Thymus (tissue), 11 donors: ENCODE data around the gene GDF2. TPM values are rescaled to one million over a fixed set of nuclear protein-coding genes. Genes with fewer than 3 reads are reported as not detected.

Experiments
- DNase-seq, 9 donors: peaks; one replicate each; pipeline ENCODE4 v3.0.0-alpha.2; 2013; ENCODE audit warnings: low spot score in 9 of 9, low read depth in 6 of 9, missing footprints in 1 of 9
- H3K27ac ChIP-seq, 2 donors: one replicate each; pipeline ENCODE4 v1.5.1; 2013; ENCODE audit warnings: control low read depth in 1 of 2, low read depth in 1 of 2, low read length in 1 of 2, mild to moderate bottlenecking in 1 of 2, moderate library complexity in 1 of 2
- H3K27me3 ChIP-seq, 2 donors: one replicate each; pipeline ENCODE4 v1.5.1; 2013; ENCODE audit warnings: low read length in 1 of 2; ENCODE audit not compliant: control insufficient read depth in 2 of 2, insufficient read depth in 1 of 2
- H3K36me3 ChIP-seq, 2 donors: one replicate each; pipeline ENCODE4 v1.5.1; 2013; ENCODE audit warnings: low read length in 1 of 2, mild to moderate bottlenecking in 1 of 2, moderate library complexity in 1 of 2; ENCODE audit not compliant: control insufficient read depth in 2 of 2, insufficient read depth in 2 of 2
- H3K4me1 ChIP-seq, 2 donors: one replicate each; pipeline ENCODE4 v1.5.1; 2013; ENCODE audit warnings: low read length in 2 of 2; ENCODE audit not compliant: control insufficient read depth in 2 of 2, insufficient read depth in 2 of 2
- H3K4me3 ChIP-seq, 2 donors: one replicate each; pipeline ENCODE4 v1.5.1; 2013; ENCODE audit warnings: low read length in 2 of 2, control low read depth in 1 of 2, mild to moderate bottlenecking in 1 of 2
- H3K9me3 ChIP-seq, 2 donors: one replicate each; pipeline ENCODE4 v1.5.1; 2013; ENCODE audit warnings: low read length in 1 of 2, mild to moderate bottlenecking in 1 of 2; ENCODE audit not compliant: control insufficient read depth in 2 of 2, insufficient read depth in 1 of 2
- WGBS: extraction: QIAGEN DNeasy Blood & Tissue Kit; methylation state at CpG from one replicate; pipeline ENCODE4 v1.1.7; 2013; 5-methylcytosine and 5-hydroxymethylcytosine counted together
- polyA plus RNA-seq: library from polyadenylated mRNA; stranded (reverse); fragments of 200-250 nt; gene quantifications from one replicate; pipeline ENCODE4 v1.2.3, GENCODE V29; 2013
- total RNA-seq: library from RNA; stranded (reverse); fragments of 120-200 nt; gene quantifications from one replicate; pipeline ENCODE4 v1.2.4, GENCODE V29; 2013
- donor health status: healthy.

Gene GDF2
- total and polyA plus RNA-seq, 2 donors: 0.02 TPM; not detected in 1

DNA sequence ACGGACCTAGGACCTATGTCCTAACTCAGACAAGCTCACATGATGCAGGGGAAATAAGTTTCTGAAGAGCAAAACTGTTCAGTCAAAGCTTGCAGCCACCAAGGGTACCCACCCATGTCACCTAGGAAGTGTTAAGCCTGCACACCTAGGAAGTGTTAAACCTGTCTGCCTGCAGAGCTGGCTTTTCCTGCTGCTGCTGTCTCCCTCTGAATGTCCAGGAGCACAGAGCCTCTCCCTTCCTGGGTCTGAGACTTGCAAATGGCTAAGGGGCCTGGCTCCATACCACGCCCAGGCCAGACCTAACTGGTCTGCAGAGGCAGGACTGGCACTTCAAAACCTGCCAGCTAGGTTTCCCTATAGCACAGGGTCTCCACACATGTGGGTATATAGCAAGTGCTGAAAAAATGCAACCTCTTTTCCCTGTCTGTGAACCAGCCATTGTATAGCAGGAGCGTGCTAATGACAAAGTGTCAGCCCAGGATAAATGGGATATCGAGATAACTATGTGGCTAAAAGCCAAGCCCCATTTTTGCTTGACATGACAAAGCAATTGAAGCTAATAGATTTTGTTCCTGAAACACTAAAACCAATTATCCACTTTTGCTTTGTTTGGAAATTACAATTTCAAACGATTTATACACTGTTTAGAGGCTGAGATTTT, 1.5 kb downstream of the GDF2 start:
- no peak overlapping the region for H3K27ac ChIP-seq
- 90% methylated on average over 5 of the region's 5 CpGs for WGBS
- no peak for DNase-seq
- H3K36me3 ChIP-seq: no peaks in the 10 kb centered on the region
- peaks cover 0 to 13% of the 10 kb centered on the region in 2 donors for H3K27me3 ChIP-seq
- peaks cover 0 to 2% of the 10 kb centered on the region in 2 donors for H3K9me3 ChIP-seq
- no peak overlapping the region for H3K4me3 ChIP-seq
- H3K4me1 ChIP-seq: no peaks in the 10 kb centered on the region

GRCh38 chr10:47325303-47326291, 3.3 kb downstream of the GDF2 start:
- DNase-seq: no peak
- peaks cover 0 to 13% of the 10 kb centered on the region in 2 donors for H3K27me3 ChIP-seq
- H3K4me3 ChIP-seq: no peak overlapping the region
- no peaks in the 10 kb centered on the region for H3K4me1 ChIP-seq
- H3K27ac ChIP-seq: no peak overlapping the region
- no peaks in the 10 kb centered on the region for H3K9me3 ChIP-seq
- no peaks in the 10 kb centered on the region for H3K36me3 ChIP-seq
- 98% methylated on average over 30 of the region's 30 CpGs for WGBS

DNA sequence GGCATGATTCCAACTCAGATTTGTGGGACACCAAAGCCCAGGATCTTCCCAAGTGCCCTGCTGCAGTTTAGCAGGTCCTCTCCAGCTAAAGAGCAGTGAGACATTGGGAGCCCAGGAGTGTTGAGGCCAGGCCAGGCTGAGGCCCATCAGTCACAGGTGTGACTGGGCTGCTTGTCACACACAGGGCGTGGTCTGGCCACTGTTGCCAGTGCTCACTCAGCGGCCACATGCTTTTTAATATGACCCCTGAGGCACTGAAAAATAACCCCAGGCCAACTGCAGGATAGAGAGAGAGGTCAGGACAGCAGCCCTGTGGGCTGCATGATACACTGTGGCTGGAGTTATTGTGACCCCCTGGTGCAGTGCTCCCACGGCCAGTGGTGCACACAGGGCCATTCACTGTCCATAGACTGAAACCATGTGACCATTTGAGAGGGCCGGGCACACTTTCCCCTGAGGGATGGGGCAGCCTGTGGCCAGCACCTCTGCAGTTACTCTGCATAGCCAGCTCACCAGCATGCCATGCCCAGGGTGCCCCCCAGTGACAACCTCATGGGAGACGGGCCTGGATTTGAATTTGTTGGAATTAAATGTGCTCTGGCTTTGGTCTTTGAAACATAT, 4.2 kb downstream of the GDF2 start:
- no peak overlapping the region for H3K27ac ChIP-seq
- H3K27me3 ChIP-seq: peaks cover 0 to 13% of the 10 kb centered on the region in 2 donors
- no peaks in the 10 kb centered on the region for H3K9me3 ChIP-seq
- no peaks in the 10 kb centered on the region for H3K36me3 ChIP-seq
- no peak overlapping the region for H3K4me3 ChIP-seq
- 94% methylated on average over 5 of the region's 5 CpGs for WGBS
- H3K4me1 ChIP-seq: no peaks in the 10 kb centered on the region
- DNase-seq: no peak

DNA sequence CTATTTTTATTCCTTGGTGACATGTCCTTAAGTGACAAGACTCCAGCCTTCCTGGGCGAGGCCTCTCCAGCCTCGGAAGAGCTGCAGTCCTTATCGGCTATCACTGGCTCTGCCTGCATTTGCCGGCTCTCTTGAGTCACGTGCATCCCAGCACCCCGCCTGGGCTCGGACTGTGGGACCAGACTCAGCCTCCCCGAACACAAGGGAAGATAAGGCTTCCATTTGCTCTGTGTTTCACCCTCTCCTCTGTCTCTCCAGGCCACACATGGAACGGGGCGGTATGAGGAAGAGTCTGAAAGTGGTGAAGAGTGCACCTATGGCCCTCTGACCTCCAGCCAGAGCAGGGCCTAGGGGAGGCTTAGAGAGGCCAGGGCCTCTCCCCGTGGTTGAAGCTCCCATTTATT, 4.7 kb downstream of the GDF2 start:
- 94% methylated on average over 11 of the region's 11 CpGs for WGBS
- DNase-seq: no peak
- Histone ChIP-seq H3K36me3 (no peaks in the 10 kb centered on the region), H3K27ac (no peak overlapping the region), H3K4me3 (no peak overlapping the region), H3K9me3 (no peaks in the 10 kb centered on the region), H3K4me1 (no peaks in the 10 kb centered on the region), H3K27me3 (peaks cover 0 to 8% of the 10 kb centered on the region in 2 donors)

- no peaks in the 10 kb centered on the region for H3K9me3 ChIP-seq
- 98% methylated on average over 4 of the region's 4 CpGs for WGBS
- no peaks in the 10 kb centered on the region for H3K36me3 ChIP-seq
- no peaks in the 10 kb centered on the region for H3K27me3 ChIP-seq
- no peaks in the 10 kb centered on the region for H3K4me1 ChIP-seq
- H3K4me3 ChIP-seq: no peak overlapping the region
- no peak overlapping the region for H3K27ac ChIP-seq
- DNase-seq: no peak
These were observed 7.6 kb downstream of the GDF2 start for GRCh38 chr10:47329855-47330254.

- Histone ChIP-seq H3K36me3 (no peaks in the 10 kb centered on the region), H3K27ac (no peak overlapping the region), H3K9me3 (no peaks in the 10 kb centered on the region), H3K27me3 (peaks cover 0 to 1% of the 10 kb centered on the region in 2 donors), H3K4me3 (no peak overlapping the region), H3K4me1 (no peaks in the 10 kb centered on the region)
- WGBS: 95% methylated on average over 3 of the region's 3 CpGs
- no peak for DNase-seq
These were observed 8.1 kb downstream of the GDF2 start for GRCh38 chr10:47330366-47330765.

DNA sequence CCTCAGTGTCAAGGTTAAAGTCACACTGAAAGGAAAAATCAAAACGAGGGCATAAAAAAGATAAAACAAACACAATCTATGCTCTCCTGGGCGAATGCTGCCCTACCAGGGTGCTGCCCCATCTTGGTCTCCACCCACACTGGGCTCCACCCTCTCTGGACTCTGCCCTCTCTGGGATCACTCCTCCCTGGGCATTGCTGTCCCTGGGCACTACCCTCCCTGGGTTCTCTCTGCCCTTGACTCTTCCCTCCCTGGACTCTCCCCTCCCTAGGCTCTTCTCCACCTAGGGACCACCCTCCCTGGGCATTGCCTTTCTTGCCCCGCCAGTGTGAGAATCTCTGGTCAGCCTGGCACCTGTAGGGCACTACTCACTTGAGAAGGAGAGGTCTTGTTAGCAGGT, 8.6 kb downstream of the GDF2 start:
- 92% methylated on average over 3 of the region's 3 CpGs for WGBS
- Histone ChIP-seq H3K9me3 (no peaks in the 10 kb centered on the region), H3K27me3 (peaks cover 0 to 6% of the 10 kb centered on the region in 2 donors), H3K36me3 (no peaks in the 10 kb centered on the region), H3K4me1 (no peaks in the 10 kb centered on the region), H3K4me3 (no peak overlapping the region), H3K27ac (no peak overlapping the region)
- DNase-seq: no peak

GRCh38 chr10:47331491-47331890, 9.2 kb downstream of the GDF2 start:
- Histone ChIP-seq H3K4me1 (no peaks in the 10 kb centered on the region), H3K36me3 (no peaks in the 10 kb centered on the region), H3K9me3 (no peaks in the 10 kb centered on the region), H3K4me3 (no peak overlapping the region), H3K27me3 (peaks cover 0 to 6% of the 10 kb centered on the region in 2 donors), H3K27ac (no peak overlapping the region)
- DNase-seq: no peak
- over 99% methylated on average over 9 of the region's 9 CpGs for WGBS

- 91% methylated on average over 7 of the region's 7 CpGs for WGBS
These were observed 9.7 kb downstream of the GDF2 start for GRCh38 chr10:47331954-47332353.

More at GRCh38 chr10:47331954-47332353, 9.7 kb downstream of the GDF2 start:
- Histone ChIP-seq H3K4me3 (no peak overlapping the region), H3K36me3 (no peaks in the 10 kb centered on the region), H3K4me1 (no peaks in the 10 kb centered on the region), H3K27me3 (peaks cover 0 to 6% of the 10 kb centered on the region in 2 donors), H3K27ac (no peak overlapping the region), H3K9me3 (no peaks in the 10 kb centered on the region)
- DNase-seq: no peak
